ENCODE results near the gene RASGRF2.

RASGRF2 gene

GRCh38 chr5:81212211-81212751 is 252.1 kb downstream of the RASGRF2 start:
- Histone ChIP-seq H3K4me2 (ENCODE audit: low read length) (no peak overlapping the region), H3K4me3 (ENCODE audit: low read depth, low read length) (no peak overlapping the region), H3K36me3 (ENCODE audit: control insufficient read depth, insufficient read depth, low read length) (no peaks in the 10 kb centered on the region), H3K27ac (no peak overlapping the region), H3K27me3 (ENCODE audit: control insufficient read depth, insufficient read depth, low read length) (no peaks in the 10 kb centered on the region), H3K79me2 (no peaks in the 10 kb centered on the region), H3K9me3 (ENCODE audit: control insufficient read depth, low read length) (no peaks in the 10 kb centered on the region), H3K9ac (no peak overlapping the region), H3K4me1 (no peaks in the 10 kb centered on the region), H2AFZ (no peak overlapping the region)
- TF ChIP-seq CTCF (IDR thresholded peaks at IDR 0.05) = no peak

GRCh38 chr5:81213070-81213469 is 252.9 kb downstream of the RASGRF2 start:
- Histone ChIP-seq H3K4me1 (no peaks in the 10 kb centered on the region), H3K9ac (no peak overlapping the region), H3K4me2 (ENCODE audit: low read length) (no peak overlapping the region), H2AFZ (no peak overlapping the region), H3K9me3 (ENCODE audit: control insufficient read depth, low read length) (no peaks in the 10 kb centered on the region), H3K4me3 (ENCODE audit: low read depth, low read length) (no peak overlapping the region), H3K79me2 (no peaks in the 10 kb centered on the region), H3K27me3 (ENCODE audit: control insufficient read depth, insufficient read depth, low read length) (no peaks in the 10 kb centered on the region), H3K27ac (no peak overlapping the region), H3K36me3 (ENCODE audit: control insufficient read depth, insufficient read depth, low read length) (no peaks in the 10 kb centered on the region)
- no peak for TF ChIP-seq CTCF (IDR thresholded peaks at IDR 0.05)

GRCh38 chr5:81214848-81215247 is 254.7 kb downstream of the RASGRF2 start:
- H3K4me3 ChIP-seq (ENCODE audit: low read depth, low read length) = no peak overlapping the region
- H3K4me1 ChIP-seq = no peaks in the 10 kb centered on the region
- no peaks in the 10 kb centered on the region for H3K36me3 ChIP-seq (ENCODE audit: control insufficient read depth, insufficient read depth, low read length)
- no peak overlapping the region for H3K9ac ChIP-seq
- H3K27ac ChIP-seq = no peak overlapping the region
- H3K4me2 ChIP-seq (ENCODE audit: low read length) = no peak overlapping the region
- no peaks in the 10 kb centered on the region for H3K9me3 ChIP-seq (ENCODE audit: control insufficient read depth, low read length)
- no peaks in the 10 kb centered on the region for H3K79me2 ChIP-seq
- no peak overlapping the region for H2AFZ ChIP-seq
- TF ChIP-seq CTCF (IDR thresholded peaks at IDR 0.05) = no peak
- no peaks in the 10 kb centered on the region for H3K27me3 ChIP-seq (ENCODE audit: control insufficient read depth, insufficient read depth, low read length)

- Histone ChIP-seq H3K27me3 (ENCODE audit: control insufficient read depth, insufficient read depth, low read length) (no peaks in the 10 kb centered on the region), H3K79me2 (no peaks in the 10 kb centered on the region), H3K4me3 (ENCODE audit: low read depth, low read length) (no peak overlapping the region), H3K27ac (no peak overlapping the region), H3K4me2 (ENCODE audit: low read length) (no peak overlapping the region), H3K9me3 (ENCODE audit: control insufficient read depth, low read length) (no peaks in the 10 kb centered on the region), H3K4me1 (no peaks in the 10 kb centered on the region), H2AFZ (no peak overlapping the region), H3K9ac (no peak overlapping the region), H3K36me3 (ENCODE audit: control insufficient read depth, insufficient read depth, low read length) (no peaks in the 10 kb centered on the region)
- TF ChIP-seq CTCF (IDR thresholded peaks at IDR 0.05) = no peak
Measured at GRCh38 chr5:81216152-81216551, 256.0 kb downstream of the RASGRF2 start.

- Histone ChIP-seq H3K79me2 (no peaks in the 10 kb centered on the region), H3K4me1 (no peaks in the 10 kb centered on the region), H3K36me3 (ENCODE audit: control insufficient read depth, insufficient read depth, low read length) (no peaks in the 10 kb centered on the region), H3K4me3 (ENCODE audit: low read depth, low read length) (no peak overlapping the region), H3K27ac (no peak overlapping the region), H2AFZ (no peak overlapping the region), H3K9me3 (ENCODE audit: control insufficient read depth, low read length) (no peaks in the 10 kb centered on the region), H3K4me2 (ENCODE audit: low read length) (no peak overlapping the region), H3K9ac (no peak overlapping the region), H3K27me3 (ENCODE audit: control insufficient read depth, insufficient read depth, low read length) (no peaks in the 10 kb centered on the region)
- no peak for TF ChIP-seq CTCF (IDR thresholded peaks at IDR 0.05)
Measured at GRCh38 chr5:81219389-81219788, 259.2 kb downstream of the RASGRF2 start.

Measured in parathyroid adenoma (tissue), 2 donors.